ENCODE measurements around the gene PFDN5.
A peak's percentile ranks its signal among the peaks of the same experiment; 100 is the strongest.
"Not testable (repeated sequence)": the region's sequence is repeated elsewhere in the genome, so short reads cannot be mapped to it uniquely, and the experiment has no call there.

Gene PFDN5

GRCh38 chr12:53327435-53328042 is 32.2 kb downstream of the PFDN5 start:
- DNase-seq (ENCODE audit: low read depth, low spot score) = no peak

DNA sequence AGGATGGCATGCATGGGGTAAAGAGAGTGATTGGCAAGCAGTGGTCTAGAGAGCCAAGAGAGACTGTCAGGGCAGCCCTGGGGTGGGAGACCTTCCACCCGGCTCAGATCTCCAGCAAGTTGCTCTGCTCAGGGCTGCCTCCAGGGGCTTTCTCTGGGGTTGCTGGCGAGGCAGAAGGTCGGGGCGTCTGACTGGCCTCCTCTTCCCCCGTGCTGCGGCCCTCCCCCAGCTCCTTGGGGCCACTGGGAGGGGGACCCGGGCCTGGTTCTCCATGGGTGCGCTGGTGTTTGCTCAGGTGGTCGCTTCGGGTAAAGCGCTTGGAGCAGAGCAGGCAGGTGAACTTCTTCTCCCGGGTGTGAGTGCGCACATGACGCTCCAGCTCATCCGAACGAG is 32.7 kb downstream of the PFDN5 start:
- no peak for DNase-seq (ENCODE audit: low read depth, low spot score)

DNA sequence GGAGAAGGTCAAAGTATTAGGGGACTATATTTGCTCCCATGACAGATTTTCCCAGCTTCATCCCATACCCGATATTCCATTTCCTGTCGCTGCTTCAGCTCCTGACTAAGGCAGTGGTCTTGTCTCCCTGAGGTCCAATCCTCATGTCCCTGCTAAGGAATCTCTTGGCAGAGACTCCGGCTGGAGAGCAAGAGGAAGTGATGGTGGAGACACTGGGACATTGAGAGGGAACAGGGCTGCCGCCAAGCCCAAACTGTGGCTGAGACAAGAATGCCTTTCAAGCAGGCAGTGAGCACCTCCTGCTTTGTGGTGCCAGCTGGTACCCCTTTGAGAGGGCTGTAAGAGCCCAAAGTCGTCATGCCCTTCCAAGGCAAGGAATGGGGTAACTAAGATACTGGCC is 35.3 kb downstream of the PFDN5 start:
- no peak for DNase-seq (ENCODE audit: low read depth, low spot score)

- DNase-seq (ENCODE audit: low read depth, low spot score) = not testable (repeated sequence)
These were observed 37.0 kb downstream of the PFDN5 start for GRCh38 chr12:53332339-53332738.

DNA sequence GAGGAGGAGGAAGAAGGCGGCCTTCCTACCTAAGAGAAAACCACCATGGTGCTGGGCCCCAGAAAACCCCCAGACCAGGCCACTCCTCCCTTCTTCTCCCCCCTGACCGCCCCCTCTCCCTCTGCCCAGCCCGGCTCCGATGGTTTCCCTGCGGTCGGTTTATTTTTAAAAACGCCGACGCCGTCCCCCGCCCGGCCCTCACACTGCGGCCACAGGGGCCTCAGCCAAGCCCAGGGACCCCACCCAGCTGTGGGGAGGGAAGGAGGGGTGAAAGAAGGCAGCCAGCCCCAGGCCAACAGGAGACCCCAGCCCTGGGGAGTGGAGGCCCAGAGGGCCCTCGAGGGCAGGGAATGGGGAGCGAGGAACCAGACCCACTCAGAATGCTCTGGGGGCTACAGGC is 37.4 kb downstream of the PFDN5 start:
- no peak for DNase-seq (ENCODE audit: low read depth, low spot score)

- DNase-seq (ENCODE audit: low read depth, low spot score) = no peak
These were observed 37.9 kb downstream of the PFDN5 start for GRCh38 chr12:53333289-53333688.

GRCh38 chr12:53333845-53334244 is 38.5 kb downstream of the PFDN5 start:
- no peak for DNase-seq (ENCODE audit: low read depth, low spot score)

GRCh38 chr12:53334822-53335221 is 39.5 kb downstream of the PFDN5 start:
- DNase-seq (ENCODE audit: low read depth, low spot score) = no peak

GRCh38 chr12:53336181-53336681 is 40.9 kb downstream of the PFDN5 start, which contains the start of gene SP7:
Gene SP7 (minus strand): TSS chr12:53336354. CDS start chr12:53335646, 708 bp downstream.
- DNase-seq (ENCODE audit: low read depth, low spot score) = no peak

GRCh38 chr12:53338017-53338416 is 42.7 kb downstream of the PFDN5 start:
- no peak for DNase-seq (ENCODE audit: low read depth, low spot score)

- DNase-seq (ENCODE audit: low read depth, low spot score) = no peak
These were observed 43.6 kb downstream of the PFDN5 start for GRCh38 chr12:53338916-53339315.

GRCh38 chr12:53340398-53340797 is 45.1 kb downstream of the PFDN5 start:
- no peak for DNase-seq (ENCODE audit: low read depth, low spot score)

GRCh38 chr12:53343449-53343848 is 48.1 kb downstream of the PFDN5 start:
- DNase-seq (ENCODE audit: low read depth, low spot score) = no peak

DNA sequence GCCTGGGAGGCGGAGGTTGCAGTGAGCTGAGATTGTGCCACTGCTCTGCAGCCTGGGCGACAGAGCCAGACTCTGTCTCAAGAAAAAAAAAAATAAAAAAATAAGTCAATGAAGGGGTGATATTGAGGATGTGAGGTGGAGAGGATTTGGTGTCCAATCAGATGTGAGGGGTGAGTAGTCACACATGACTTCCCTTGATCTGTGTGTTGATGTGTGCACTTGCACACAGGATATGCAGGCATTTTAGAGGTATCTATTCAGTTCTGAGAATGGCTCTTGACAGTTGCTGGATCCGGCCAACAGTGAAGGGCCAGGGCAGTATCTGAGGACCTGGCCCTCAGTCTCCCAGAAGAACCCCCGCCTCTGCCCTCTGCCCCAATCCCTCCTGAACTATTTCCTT is 48.6 kb downstream of the PFDN5 start:
- no peak for DNase-seq (ENCODE audit: low read depth, low spot score)

GRCh38 chr12:53344487-53344823 is 49.1 kb downstream of the PFDN5 start:
- no peak for DNase-seq (ENCODE audit: low read depth, low spot score)

DNA sequence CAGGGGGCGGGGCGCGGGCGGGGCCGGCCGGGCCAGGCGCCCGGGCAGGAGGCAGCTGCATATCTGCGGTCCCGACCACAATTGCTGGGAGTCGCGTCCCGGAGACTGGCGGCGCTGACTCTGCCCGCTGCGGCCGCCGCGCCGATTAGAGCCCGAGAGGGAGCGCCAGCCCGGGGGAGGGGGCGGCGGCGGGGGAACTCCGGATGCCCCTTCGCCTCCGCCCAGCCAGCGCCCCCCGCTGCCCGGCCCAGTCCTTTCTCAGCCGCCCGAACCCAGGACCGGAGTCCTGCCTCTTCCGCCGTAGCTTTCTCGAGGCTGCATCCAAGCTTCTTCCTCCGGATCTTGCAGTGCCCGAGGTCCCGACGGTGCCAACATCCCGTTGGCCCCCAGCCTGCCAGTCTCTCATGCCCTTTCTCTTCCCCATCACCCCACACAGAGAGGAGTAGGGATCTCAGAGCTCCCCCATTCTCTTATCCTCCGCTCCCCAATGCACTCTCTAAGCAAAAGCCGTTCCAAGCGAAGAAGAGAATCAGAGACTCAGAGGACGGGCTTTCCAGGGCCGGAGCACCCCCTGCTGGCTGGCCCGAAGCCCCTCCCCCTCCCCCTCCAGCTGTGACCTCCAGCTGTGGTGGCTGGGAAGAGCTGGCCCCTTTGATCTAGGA is 49.6 kb downstream of the PFDN5 start:
- peak; percentile 45 for DNase-seq (ENCODE audit: low read depth, low spot score)

GRCh38 chr12:53345486-53346188 is 50.3 kb downstream of the PFDN5 start:
- no peak for DNase-seq (ENCODE audit: low read depth, low spot score)

DNA sequence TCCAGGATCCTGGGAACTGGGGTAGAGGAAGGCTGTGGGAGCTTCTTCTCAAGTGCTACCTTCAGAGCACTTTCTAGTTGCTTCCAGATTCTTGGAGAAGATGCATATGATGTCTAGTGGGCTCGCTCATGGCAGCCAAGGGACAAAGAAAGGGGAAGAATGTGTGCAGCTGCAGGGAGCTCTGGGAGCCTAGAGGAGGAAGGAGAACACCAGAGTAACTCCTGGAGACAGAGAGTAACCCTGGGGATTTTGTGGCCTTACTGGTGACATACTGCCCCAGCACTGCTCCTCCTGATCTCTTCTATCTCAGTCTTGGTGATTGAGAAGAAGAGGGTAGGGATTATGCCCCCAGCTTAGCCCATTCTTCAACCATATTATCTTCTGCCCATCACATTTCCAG is 51.1 kb downstream of the PFDN5 start:
- no peak for DNase-seq (ENCODE audit: low read depth, low spot score)

DNA sequence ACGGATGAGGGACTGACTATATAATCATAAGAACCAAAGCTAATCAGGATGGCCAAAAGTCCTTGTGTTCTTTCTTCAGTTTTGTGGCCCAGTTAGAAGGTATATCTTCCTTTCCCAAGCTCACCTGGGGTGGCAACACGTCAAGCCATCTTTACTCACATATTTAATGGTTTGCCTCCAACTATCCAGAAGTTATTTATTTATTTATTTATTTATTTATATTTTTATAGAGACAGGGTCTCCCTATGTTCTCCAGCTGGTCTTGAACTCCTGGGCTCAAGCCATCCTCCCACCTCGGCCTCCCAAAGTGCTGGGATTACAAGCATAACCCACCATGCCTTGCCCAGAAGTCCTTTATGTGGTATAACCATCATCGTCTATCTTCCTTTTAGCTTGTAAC is 52.6 kb downstream of the PFDN5 start:
- no peak for DNase-seq (ENCODE audit: low read depth, low spot score)

All from activated naive CD8-positive, alpha-beta T cell treated with anti-CD3 and anti-CD28 coated beads, Interleukin-2, amount 50 U/mL, for 16 hours (primary cell).